ENCODE measurements around the gene GALNT13.

GALNT13 gene

GRCh38 chr2:154394600-154394999 lies 522.9 kb downstream of the GALNT13 start:
- DNase-seq (ENCODE audit: low read depth): no peak
- no peak for TF ChIP-seq CTCF (IDR thresholded peaks at IDR 0.05; ENCODE audit: low read depth, low read length, missing control alignments)
- in situ Hi-C loops (cut with HindIII; ENCODE audit: low sequenced_read_pairs): no loop called here
- no peak overlapping the region for H3K4me3 ChIP-seq (ENCODE audit: low read depth, low read length)

DNA sequence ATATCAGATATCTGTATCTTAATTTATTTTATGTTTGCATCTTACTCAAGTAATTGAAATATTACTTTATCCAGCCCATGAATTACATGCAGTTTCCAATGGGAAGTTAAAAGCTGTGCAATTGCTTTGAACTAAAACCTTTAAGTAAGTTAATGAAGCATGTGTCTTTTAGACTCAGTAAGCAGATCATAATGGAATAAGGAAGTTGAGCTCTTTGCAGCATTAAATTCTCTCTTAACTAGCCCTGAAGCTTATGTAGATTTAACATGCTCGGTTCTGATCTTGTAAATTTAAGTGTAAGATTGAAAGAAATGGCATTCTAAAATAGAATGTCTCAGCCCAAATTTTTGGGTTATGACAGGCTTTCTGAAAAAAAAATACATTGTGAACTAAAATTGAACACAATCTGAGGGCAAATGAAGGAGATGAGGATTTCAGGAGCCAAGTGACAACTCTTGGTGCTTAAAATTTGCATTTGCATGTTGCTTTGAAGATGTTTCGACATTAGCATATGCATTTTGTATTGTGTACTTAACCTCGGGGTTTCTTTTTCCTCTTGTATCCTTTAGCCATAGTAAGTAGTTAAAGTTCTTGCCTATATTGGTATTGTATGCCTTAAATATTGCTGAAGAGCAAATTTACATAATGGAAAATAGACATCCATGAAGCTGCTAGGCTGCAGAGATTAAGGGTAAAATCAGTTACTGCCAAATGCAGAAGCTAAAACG lies 529.0 kb downstream of the GALNT13 start:
- no peak for TF ChIP-seq CTCF (IDR thresholded peaks at IDR 0.05; ENCODE audit: low read depth, low read length, missing control alignments)
- H3K4me3 ChIP-seq (ENCODE audit: low read depth, low read length): no peak overlapping the region
- DNase-seq (ENCODE audit: low read depth): no peak
- in situ Hi-C loops (cut with HindIII; ENCODE audit: low sequenced_read_pairs): no loop called here

DNA sequence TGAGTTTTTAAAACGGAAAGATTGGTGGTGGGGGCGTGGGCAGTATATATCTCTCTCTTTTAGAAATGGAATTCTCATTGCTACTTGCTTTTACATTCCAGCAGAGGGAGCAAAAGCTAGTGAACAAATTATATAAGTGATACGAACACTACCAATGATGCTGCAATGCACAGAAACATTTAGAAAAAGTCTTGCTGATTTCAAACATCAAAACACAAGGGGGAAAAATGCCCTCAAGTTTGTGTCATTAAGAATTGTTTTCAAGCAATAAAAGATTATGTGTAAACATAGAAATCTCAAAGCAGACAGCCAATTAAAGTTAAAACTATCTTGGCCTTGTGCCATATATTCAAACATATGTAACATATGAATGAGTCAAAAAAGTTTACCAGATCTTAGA lies 530.5 kb downstream of the GALNT13 start:
- in situ Hi-C loops (cut with HindIII; ENCODE audit: low sequenced_read_pairs): no loop called here
- H3K4me3 ChIP-seq (ENCODE audit: low read depth, low read length): no peak overlapping the region
- peak; percentile 12 for DNase-seq (ENCODE audit: low read depth)
- TF ChIP-seq CTCF (IDR thresholded peaks at IDR 0.05; ENCODE audit: low read depth, low read length, missing control alignments): peak; percentile 55

DNA sequence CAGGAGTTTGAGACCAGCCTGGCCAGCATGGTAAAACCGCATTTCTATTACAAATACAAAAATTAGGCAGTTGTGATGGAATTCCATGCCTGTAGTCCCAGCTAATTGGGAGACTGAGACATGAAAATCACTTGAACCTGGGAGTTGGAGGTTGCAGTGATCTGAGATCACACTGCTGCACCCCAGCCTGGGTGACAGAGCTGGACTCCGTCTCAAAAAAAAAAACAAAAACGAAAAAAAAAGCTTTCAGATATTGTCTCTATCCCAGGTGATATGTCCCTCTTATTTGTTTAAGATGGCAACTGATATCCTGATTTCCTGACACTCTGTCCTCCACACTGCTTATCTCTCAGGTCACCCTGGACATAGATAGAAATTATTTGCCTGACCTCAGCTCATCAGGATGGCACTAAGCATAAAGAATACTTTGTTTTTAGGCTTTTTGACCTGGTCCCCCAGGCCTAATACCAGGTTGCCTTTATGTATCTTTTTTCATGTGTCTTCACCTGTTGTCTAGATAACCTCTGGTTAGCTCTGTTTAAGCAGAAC lies 531.6 kb downstream of the GALNT13 start:
- H3K4me3 ChIP-seq (ENCODE audit: low read depth, low read length): no peak overlapping the region
- in situ Hi-C loops (cut with HindIII; ENCODE audit: low sequenced_read_pairs): no loop called here
- TF ChIP-seq CTCF (IDR thresholded peaks at IDR 0.05; ENCODE audit: low read depth, low read length, missing control alignments): no peak
- DNase-seq (ENCODE audit: low read depth): no peak

GRCh38 chr2:154408786-154409185 lies 537.1 kb downstream of the GALNT13 start:
- in situ Hi-C loops (cut with HindIII; ENCODE audit: low sequenced_read_pairs): no loop called here
- no peak overlapping the region for H3K4me3 ChIP-seq (ENCODE audit: low read depth, low read length)
- DNase-seq (ENCODE audit: low read depth): no peak
- TF ChIP-seq CTCF (IDR thresholded peaks at IDR 0.05; ENCODE audit: low read depth, low read length, missing control alignments): no peak

DNA sequence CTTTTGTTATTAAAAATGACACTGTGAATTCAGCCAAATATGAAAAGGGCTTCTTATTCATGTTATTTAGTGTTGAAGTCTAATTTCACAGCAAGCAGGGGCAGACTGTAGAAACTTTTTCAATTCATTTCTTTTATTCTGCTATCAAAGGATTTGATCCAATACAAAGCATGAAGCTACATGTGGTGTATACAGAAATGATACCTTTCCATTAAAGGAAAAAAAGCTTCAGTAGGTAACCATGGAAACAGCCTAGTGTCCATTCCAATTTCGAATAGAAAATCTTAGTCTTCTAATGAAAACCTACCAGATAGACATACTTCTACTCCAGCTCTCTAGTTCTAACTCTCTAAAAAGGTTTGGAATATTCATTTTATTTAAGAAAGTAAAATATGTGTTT lies 550.5 kb downstream of the GALNT13 start:
- TF ChIP-seq CTCF (IDR thresholded peaks at IDR 0.05; ENCODE audit: low read depth, low read length, missing control alignments): no peak
- H3K4me3 ChIP-seq (ENCODE audit: low read depth, low read length): no peak overlapping the region
- in situ Hi-C loops (cut with HindIII; ENCODE audit: low sequenced_read_pairs): no loop called here
- DNase-seq (ENCODE audit: low read depth): no peak

Measured in astrocyte of the cerebellum (primary cell).